ENCODE data around the gene NKD1.

The NKD1 gene

GRCh38 chr16:50679676-50680555, 131.7 kb downstream of the NKD1 start:
- no peak for DNase-seq

- DNase-seq, result no peak
Observed at GRCh38 chr16:50680556-50680893, 132.3 kb downstream of the NKD1 start.

- peak; percentile 84 for DNase-seq
Observed at GRCh38 chr16:50681021-50681885, 133.1 kb downstream of the NKD1 start, which contains the start of gene SNX20. Gene SNX20, minus strand, starts transcription at chr16:50681312. Its CDS starts 3,786 bp downstream, at chr16:50677526.

- DNase-seq, result peak; percentile 84
Observed at GRCh38 chr16:50683689-50684374, 135.6 kb downstream of the NKD1 start.

- peak; percentile 75 for DNase-seq
Observed at GRCh38 chr16:50684823-50685461, 136.7 kb downstream of the NKD1 start.

GRCh38 chr16:50685462-50686063, 137.4 kb downstream of the NKD1 start:
- DNase-seq, result no peak

- no peak for DNase-seq
Observed at GRCh38 chr16:50688083-50688482, 139.9 kb downstream of the NKD1 start.

- DNase-seq, result no peak
Observed at GRCh38 chr16:50688867-50689266, 140.7 kb downstream of the NKD1 start.

GRCh38 chr16:50690177-50690576, 142.0 kb downstream of the NKD1 start:
- no peak for DNase-seq

- DNase-seq, result no peak
Observed at GRCh38 chr16:50692644-50692998, 144.4 kb downstream of the NKD1 start.

- DNase-seq, result no peak
Observed at GRCh38 chr16:50692999-50693781, 145.0 kb downstream of the NKD1 start, which contains the start of gene NOD2. Gene NOD2, plus strand, starts transcription at chr16:50693606. Its CDS starts 5,890 bp downstream, at chr16:50699496.

- no peak for DNase-seq
Observed at GRCh38 chr16:50694206-50694605, 146.0 kb downstream of the NKD1 start.

GRCh38 chr16:50695017-50696000, 147.1 kb downstream of the NKD1 start:
- DNase-seq, result no peak

- DNase-seq, result no peak
Observed at GRCh38 chr16:50696126-50696525, 147.9 kb downstream of the NKD1 start.

GRCh38 chr16:50696575-50697420, 148.6 kb downstream of the NKD1 start:
- peak; percentile 65 for DNase-seq

- no peak for DNase-seq
Observed at GRCh38 chr16:50697421-50697715, 149.2 kb downstream of the NKD1 start.

GRCh38 chr16:50697881-50698767, 149.9 kb downstream of the NKD1 start:
- peak; percentile 50 for DNase-seq

Data from activated CD4-positive, alpha-beta T cell treated with anti-CD3 and anti-CD28 coated beads, Interleukin-2, amount 50 U/mL, for 16 hours (primary cell).